HG03135 (cell line): ENCODE results near the gene DOCK7.
"Not testable (repeated sequence)": the region's sequence is repeated elsewhere in the genome, so short reads cannot be mapped to it uniquely, and the experiment has no call there.

Source experiments
- ATAC-seq: cut with Tn5 transposase; IDR thresholded peaks from one replicate; pipeline ENCODE4 v1.9.1; 2021; ENCODE audit warnings: mild to moderate bottlenecking, moderate library complexity; ENCODE audit not compliant: unreplicated experiment

DOCK7 gene

GRCh38 chr1:62541048-62541447, 147.1 kb downstream of the DOCK7 start:
- no peak for ATAC-seq

DNA sequence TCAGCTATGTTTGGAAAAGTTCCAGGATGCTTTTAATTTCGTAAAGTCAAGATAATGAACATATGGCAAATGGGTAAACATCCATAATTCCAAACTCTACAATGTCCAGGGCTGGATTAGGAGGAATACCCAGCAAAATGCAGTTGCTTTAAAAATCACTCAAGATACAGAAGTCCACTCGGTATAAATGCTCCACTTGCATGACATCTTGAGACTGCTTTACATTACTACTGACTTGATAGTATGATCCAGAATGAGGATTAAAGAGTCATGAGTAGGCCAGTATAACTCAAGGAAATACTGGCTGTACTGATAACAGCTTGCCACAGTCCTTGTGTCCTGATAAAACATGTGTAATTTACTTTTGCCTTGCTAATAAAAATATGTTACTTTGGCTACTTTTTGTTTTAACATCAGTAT, 149.1 kb downstream of the DOCK7 start:
- no peak for ATAC-seq

GRCh38 chr1:62536865-62537264, 151.3 kb downstream of the DOCK7 start:
- ATAC-seq, result no peak

GRCh38 chr1:62530516-62531154, 157.6 kb downstream of the DOCK7 start:
- no peak for ATAC-seq

DNA sequence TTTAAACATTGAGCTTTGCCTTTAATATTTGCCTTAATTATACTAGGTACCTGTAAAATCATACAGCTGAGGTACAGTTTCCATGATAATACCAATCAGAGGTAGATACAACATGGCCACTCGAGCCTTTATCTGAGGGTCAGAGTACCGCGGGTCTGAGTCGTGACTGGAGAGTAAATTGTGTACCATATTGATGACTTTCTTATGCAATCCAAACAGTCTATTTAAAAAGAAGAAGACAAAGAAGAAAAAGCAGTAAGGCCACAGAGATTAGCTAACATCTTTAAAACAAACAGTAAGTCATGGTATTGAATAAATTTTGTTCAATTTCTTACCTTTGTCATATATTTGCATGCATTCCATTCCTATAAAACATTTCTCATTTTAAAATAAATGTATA, 159.0 kb downstream of the DOCK7 start:
- ATAC-seq, result no peak

DNA sequence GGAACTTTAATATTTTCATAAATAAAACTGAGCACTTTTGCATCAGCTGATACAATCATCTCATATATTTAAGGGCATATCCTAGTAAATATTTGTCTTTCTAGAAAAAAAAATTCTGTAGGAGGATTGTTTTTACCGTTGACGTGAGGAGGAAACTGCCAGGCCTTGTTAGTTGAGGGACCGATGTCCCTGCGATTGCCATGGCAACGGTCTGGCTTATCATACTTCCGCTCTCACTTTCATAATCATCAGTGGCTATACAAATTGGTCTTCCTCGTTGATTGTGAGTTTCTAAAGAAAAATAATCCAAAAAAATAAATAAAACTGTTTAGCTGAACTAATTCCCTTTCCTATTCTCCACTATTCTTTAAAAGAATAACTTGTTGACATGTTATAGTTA, 160.2 kb downstream of the DOCK7 start:
- peak; percentile 88 for ATAC-seq

- not testable (repeated sequence) for ATAC-seq
These were observed 160.8 kb downstream of the DOCK7 start for GRCh38 chr1:62527346-62527745.

DNA sequence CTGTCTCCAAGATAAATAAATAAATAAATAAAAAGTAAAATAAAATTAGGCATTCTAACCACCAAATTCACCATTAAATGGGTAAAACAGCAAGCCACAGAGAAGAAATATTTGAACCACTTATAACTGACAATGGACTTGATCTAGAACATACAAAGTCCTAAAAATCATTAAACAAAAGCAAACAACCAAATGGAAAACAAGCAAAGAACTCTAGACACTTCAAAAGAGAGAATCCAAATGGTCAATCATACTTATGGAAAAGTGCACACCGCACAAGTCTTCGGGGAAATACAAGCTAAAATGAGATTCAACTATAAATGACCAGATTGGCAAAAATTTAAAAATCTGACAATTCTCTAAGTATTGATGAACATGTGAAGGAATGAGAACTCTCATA, 164.3 kb downstream of the DOCK7 start:
- ATAC-seq, result no peak

DNA sequence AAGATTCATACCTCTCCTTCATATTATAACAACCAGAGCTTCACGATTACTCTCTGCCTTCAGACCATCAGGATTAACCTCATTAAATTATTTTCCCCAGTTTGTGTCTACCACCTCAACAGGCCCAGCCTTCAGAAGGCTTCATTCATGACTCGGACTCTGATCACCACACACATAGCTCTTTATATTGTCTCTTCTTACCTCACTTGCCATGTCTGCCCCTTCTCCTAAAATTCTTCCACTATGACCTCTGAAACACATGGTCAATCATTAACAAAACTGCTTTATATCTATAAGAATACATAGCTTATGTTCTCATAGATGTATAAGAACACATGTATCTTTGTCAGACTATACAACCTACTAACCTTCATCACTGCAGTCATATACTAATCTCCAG, 171.6 kb downstream of the DOCK7 start:
- no peak for ATAC-seq

- ATAC-seq, result no peak
These were observed 173.3 kb downstream of the DOCK7 start for GRCh38 chr1:62514746-62515423.

DNA sequence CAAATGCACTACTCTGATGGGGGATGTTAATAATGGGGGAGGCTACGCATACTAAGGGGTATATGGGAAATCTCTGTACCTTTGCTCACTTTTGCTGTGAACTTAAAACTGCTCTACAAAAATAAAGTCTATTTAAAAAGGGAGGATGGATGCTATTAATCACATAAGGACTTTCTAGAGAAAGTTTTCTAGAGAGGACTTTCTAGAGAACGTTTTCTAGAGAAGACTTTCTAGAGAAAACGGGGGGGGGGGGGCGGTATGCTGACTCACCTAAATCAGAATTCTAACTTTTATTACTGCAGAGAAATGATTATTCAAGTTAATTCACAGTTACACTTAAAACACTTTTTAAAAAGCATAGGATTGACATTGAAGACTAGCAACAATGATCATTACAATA, 175.2 kb downstream of the DOCK7 start:
- no peak for ATAC-seq

DNA sequence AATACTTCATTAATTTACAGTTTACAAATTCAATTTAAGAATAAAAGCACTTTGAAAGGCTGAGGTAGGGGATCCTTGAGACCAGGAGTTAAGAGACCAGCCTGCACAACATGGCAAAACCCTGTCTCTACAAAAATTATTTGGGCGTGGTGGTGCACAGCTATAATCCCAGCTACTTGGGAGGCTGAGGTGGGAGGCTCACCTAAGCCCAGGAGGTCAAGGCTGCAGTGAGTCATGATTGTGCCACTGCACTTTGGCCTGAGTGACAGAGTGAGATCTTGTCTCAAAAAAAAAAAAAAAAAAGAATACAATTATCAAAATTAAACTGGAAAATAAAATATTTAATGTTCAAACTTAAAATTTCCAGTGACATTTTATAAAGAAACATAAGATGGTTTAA, 179.2 kb downstream of the DOCK7 start:
- ATAC-seq, result no peak

GRCh38 chr1:62508187-62508758, 179.9 kb downstream of the DOCK7 start:
- ATAC-seq, result no peak

- no peak for ATAC-seq
These were observed 188.0 kb downstream of the DOCK7 start for GRCh38 chr1:62500210-62500609.

- no peak for ATAC-seq
These were observed 194.0 kb downstream of the DOCK7 start for GRCh38 chr1:62494137-62494536.

DNA sequence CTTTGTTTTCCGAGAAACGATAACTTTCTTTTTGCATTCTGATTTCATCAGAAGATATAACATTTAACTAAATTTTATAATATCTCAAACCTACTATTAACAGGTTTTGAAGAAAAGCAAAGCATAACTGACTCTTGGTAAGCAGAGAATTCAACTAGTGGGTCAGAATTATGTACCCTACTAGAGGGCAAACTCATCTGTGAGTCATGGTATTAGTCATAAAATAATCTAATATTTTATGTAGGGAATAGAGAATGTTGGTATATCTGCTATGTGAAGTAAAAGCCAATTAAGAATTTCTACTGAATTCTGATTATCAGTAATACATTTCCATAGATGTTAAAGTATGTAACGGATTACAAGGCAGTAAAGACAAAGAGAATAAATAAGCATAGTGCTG, 194.5 kb downstream of the DOCK7 start:
- no peak for ATAC-seq

GRCh38 chr1:62492521-62492920, 195.7 kb downstream of the DOCK7 start:
- no peak for ATAC-seq

- no peak for ATAC-seq
These were observed 200.2 kb downstream of the DOCK7 start for GRCh38 chr1:62487956-62488355.

DNA sequence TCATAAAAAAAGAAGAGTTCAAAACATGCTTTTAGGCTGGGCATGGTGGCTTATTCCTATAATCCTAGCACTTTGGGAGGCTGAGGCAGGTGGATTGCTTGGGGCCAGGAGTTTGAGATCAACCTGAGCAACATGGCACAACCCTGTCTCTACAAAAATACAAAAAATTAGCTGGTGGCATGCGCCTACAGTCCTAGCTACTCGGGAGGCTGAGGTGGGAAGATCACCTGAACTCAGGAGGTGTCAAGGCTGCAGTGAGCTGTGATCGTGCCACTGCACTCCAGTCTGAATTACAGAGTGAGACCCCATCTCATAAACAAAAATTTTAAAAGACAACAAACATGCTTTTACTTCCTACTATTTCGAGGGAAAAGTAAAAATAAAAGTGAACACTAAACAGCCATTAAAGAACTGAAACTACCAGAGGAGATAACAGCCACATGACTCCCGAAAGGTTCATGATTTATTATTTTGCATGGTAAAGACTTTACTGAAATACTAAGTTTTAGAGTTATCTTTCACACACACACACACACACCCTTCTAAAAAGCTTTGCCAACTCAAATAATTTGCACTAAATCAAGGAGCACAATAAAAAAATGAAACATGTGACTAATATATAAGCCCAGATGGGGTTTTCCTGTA, 203.2 kb downstream of the DOCK7 start:
- ATAC-seq, result no peak

DNA sequence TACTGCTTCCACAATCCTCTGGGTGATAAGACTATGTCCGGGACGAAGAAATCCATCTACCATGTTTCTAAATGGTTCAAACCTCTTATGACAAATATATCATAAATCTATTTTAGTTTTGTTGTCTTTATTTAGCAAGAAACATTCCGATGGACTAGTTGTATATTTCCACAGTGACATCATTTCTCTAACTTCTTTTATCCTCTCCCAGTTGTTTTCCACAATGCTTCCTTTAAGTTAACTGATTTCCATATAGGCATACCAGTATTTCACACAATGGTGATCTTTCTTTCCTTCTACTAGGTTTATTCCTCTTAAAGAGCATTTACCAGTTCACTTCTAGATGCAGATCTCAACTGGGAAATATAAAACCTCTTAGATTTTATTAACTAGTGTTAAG, 206.5 kb downstream of the DOCK7 start:
- ATAC-seq, result no peak

- ATAC-seq, result no peak
These were observed 211.5 kb downstream of the DOCK7 start for GRCh38 chr1:62476525-62477219.
